Activated CD4-positive, alpha-beta T cell treated with anti-CD3 and anti-CD28 coated beads, Interleukin-2, amount 10 ng/mL, durations not matched to agents 24 days and 14 days (primary cell): ENCODE data around the gene HEPN1. TPM values are rescaled to one million over a fixed set of nuclear protein-coding genes. Genes with fewer than 3 reads are reported as not detected.

Experiments used
- DNase-seq: peaks from one replicate; pipeline ENCODE4 v3.0.0; 2022
- H3K27ac Mint-ChIP-seq: one replicate; pipeline ENCODE4 v1.8.0; 2022; ENCODE audit warnings: mild to moderate bottlenecking, mixed read lengths
- H3K27me3 Mint-ChIP-seq: one replicate; pipeline ENCODE4 v1.8.0; 2022; ENCODE audit warnings: mixed read lengths
- H3K36me3 Mint-ChIP-seq: one replicate; pipeline ENCODE4 v1.8.0; 2022; ENCODE audit warnings: low read depth, mild to moderate bottlenecking, mixed read lengths
- H3K4me1 Mint-ChIP-seq: one replicate; pipeline ENCODE4 v1.8.0; 2021; ENCODE audit warnings: mixed read lengths
- H3K4me3 Mint-ChIP-seq: one replicate; pipeline ENCODE4 v1.8.0; 2022; ENCODE audit warnings: mild to moderate bottlenecking, moderate library complexity, mixed read lengths
- H3K9me3 Mint-ChIP-seq: one replicate; pipeline ENCODE4 v1.8.0; 2021; ENCODE audit warnings: mixed read lengths
- intact Hi-C: fragments of 100-400 bp; cut with micrococcal nuclease; formaldehyde crosslinking; loops from one replicate; pipeline ENCODE4 v1.15.1; 2023
- total RNA-seq: library from RNA; stranded (reverse); gene quantifications from 2 replicates; pipeline ENCODE4 v1.2.3, GENCODE V29; 2022

HEPN1 gene
- total RNA-seq, 1 donor from 2014 or later: not detected

GRCh38 chr11:124930799-124931198, 11.7 kb downstream of the HEPN1 start:
- intact Hi-C loops: no loop called here
- peaks cover under 1% of the 10 kb centered on the region for H3K27me3 Mint-ChIP-seq
- peak overlapping the region; percentile 11 for H3K4me3 Mint-ChIP-seq
- DNase-seq: no peak
- no peaks in the 10 kb centered on the region for H3K9me3 Mint-ChIP-seq
- peaks cover 5% of the 10 kb centered on the region for H3K4me1 Mint-ChIP-seq
- H3K36me3 Mint-ChIP-seq: no peaks in the 10 kb centered on the region
- no peak overlapping the region for H3K27ac Mint-ChIP-seq

- H3K4me3 Mint-ChIP-seq: no peak overlapping the region
- peaks cover 13% of the 10 kb centered on the region for H3K27me3 Mint-ChIP-seq
- H3K36me3 Mint-ChIP-seq: no peaks in the 10 kb centered on the region
- peaks cover 5% of the 10 kb centered on the region for H3K4me1 Mint-ChIP-seq
- no peak for DNase-seq
- no peak overlapping the region for H3K27ac Mint-ChIP-seq
- intact Hi-C loops: no loop called here
- H3K9me3 Mint-ChIP-seq: no peaks in the 10 kb centered on the region
Observed at GRCh38 chr11:124934862-124935547, 16.0 kb downstream of the HEPN1 start.

- no peaks in the 10 kb centered on the region for H3K36me3 Mint-ChIP-seq
- peaks cover under 1% of the 10 kb centered on the region for H3K4me1 Mint-ChIP-seq
- H3K9me3 Mint-ChIP-seq: no peaks in the 10 kb centered on the region
- H3K27me3 Mint-ChIP-seq: peaks cover 13% of the 10 kb centered on the region
- H3K4me3 Mint-ChIP-seq: no peak within 1 kb of the TSS
- no peak for DNase-seq
- H3K27ac Mint-ChIP-seq: no peak within 1 kb of the TSS
- intact Hi-C loops: no loop called here
Observed at GRCh38 chr11:124935548-124936514, 16.8 kb downstream of the HEPN1 start, which contains the start of gene HEPACAM. Gene HEPACAM (minus strand): TSS chr11:124936047. CDS start chr11:124936006, 41 bp downstream.

- no peak for DNase-seq
- Mint-ChIP-seq H3K27me3 (peaks cover 13% of the 10 kb centered on the region), H3K9me3 (no peaks in the 10 kb centered on the region), H3K36me3 (no peaks in the 10 kb centered on the region), H3K4me3 (no peak overlapping the region), H3K27ac (no peak overlapping the region), H3K4me1 (no peaks in the 10 kb centered on the region)
- intact Hi-C loops: no loop called here
Observed at GRCh38 chr11:124937336-124937935, 18.4 kb downstream of the HEPN1 start.

- Mint-ChIP-seq H3K27ac (no peak overlapping the region), H3K4me3 (no peak overlapping the region), H3K4me1 (no peaks in the 10 kb centered on the region), H3K36me3 (no peaks in the 10 kb centered on the region), H3K9me3 (no peaks in the 10 kb centered on the region), H3K27me3 (peaks cover 13% of the 10 kb centered on the region)
- intact Hi-C loops: no loop called here
- no peak for DNase-seq
Observed at GRCh38 chr11:124938206-124938765, 19.2 kb downstream of the HEPN1 start.

- intact Hi-C loops: no loop called here
- Mint-ChIP-seq H3K27ac (no peak overlapping the region), H3K4me3 (no peak overlapping the region), H3K9me3 (no peaks in the 10 kb centered on the region), H3K27me3 (peaks cover 13% of the 10 kb centered on the region), H3K4me1 (peaks cover 2% of the 10 kb centered on the region), H3K36me3 (no peaks in the 10 kb centered on the region)
- no peak for DNase-seq
Observed at GRCh38 chr11:124938970-124939369, 19.9 kb downstream of the HEPN1 start.

GRCh38 chr11:124941703-124942102, 22.7 kb downstream of the HEPN1 start:
- Mint-ChIP-seq H3K4me1 (peaks cover 2% of the 10 kb centered on the region), H3K27me3 (peaks cover 9% of the 10 kb centered on the region), H3K4me3 (no peak overlapping the region), H3K36me3 (no peaks in the 10 kb centered on the region), H3K9me3 (no peaks in the 10 kb centered on the region), H3K27ac (no peak overlapping the region)
- intact Hi-C loops: no loop called here
- no peak for DNase-seq

GRCh38 chr11:124942466-124943253, 23.6 kb downstream of the HEPN1 start:
- Mint-ChIP-seq H3K27ac (no peak overlapping the region), H3K4me1 (peaks cover 2% of the 10 kb centered on the region), H3K36me3 (no peaks in the 10 kb centered on the region), H3K27me3 (peaks cover 5% of the 10 kb centered on the region), H3K9me3 (no peaks in the 10 kb centered on the region), H3K4me3 (no peak overlapping the region)
- DNase-seq: no peak
- intact Hi-C loops: no loop called here

GRCh38 chr11:124943254-124943616, 24.2 kb downstream of the HEPN1 start:
- Mint-ChIP-seq H3K4me1 (peaks cover 2% of the 10 kb centered on the region), H3K4me3 (no peak overlapping the region)
- intact Hi-C loops: no loop called here

GRCh38 chr11:124943741-124944140, 24.7 kb downstream of the HEPN1 start:
- DNase-seq: no peak
- Mint-ChIP-seq H3K36me3 (peaks cover 6% of the 10 kb centered on the region), H3K4me1 (peaks cover 2% of the 10 kb centered on the region), H3K27ac (no peak overlapping the region), H3K27me3 (peaks cover 4% of the 10 kb centered on the region), H3K4me3 (no peak overlapping the region), H3K9me3 (peaks cover 10% of the 10 kb centered on the region)
- intact Hi-C loops: no loop called here

More at GRCh38 chr11:124943254-124943616, 24.2 kb downstream of the HEPN1 start:
- H3K9me3 Mint-ChIP-seq: peaks cover 5% of the 10 kb centered on the region
- peaks cover 2% of the 10 kb centered on the region for H3K36me3 Mint-ChIP-seq
- peaks cover 4% of the 10 kb centered on the region for H3K27me3 Mint-ChIP-seq
- no peak for DNase-seq
- no peak overlapping the region for H3K27ac Mint-ChIP-seq

GRCh38 chr11:124944565-124944964, 25.5 kb downstream of the HEPN1 start:
- intact Hi-C loops: no loop called here
- H3K27me3 Mint-ChIP-seq: no peaks in the 10 kb centered on the region
- peaks cover 11% of the 10 kb centered on the region for H3K9me3 Mint-ChIP-seq
- no peak for DNase-seq
- peaks cover 2% of the 10 kb centered on the region for H3K4me1 Mint-ChIP-seq
- no peak overlapping the region for H3K27ac Mint-ChIP-seq
- peaks cover 6% of the 10 kb centered on the region for H3K36me3 Mint-ChIP-seq
- H3K4me3 Mint-ChIP-seq: no peak overlapping the region

GRCh38 chr11:124945826-124946225, 26.8 kb downstream of the HEPN1 start:
- Mint-ChIP-seq H3K4me1 (peaks cover 2% of the 10 kb centered on the region), H3K4me3 (no peak overlapping the region), H3K27ac (no peak overlapping the region), H3K9me3 (peaks cover 11% of the 10 kb centered on the region), H3K27me3 (no peaks in the 10 kb centered on the region), H3K36me3 (peaks cover 6% of the 10 kb centered on the region)
- intact Hi-C loops: no loop called here
- no peak for DNase-seq

- Mint-ChIP-seq H3K4me3 (no peak overlapping the region), H3K9me3 (peaks cover 11% of the 10 kb centered on the region)
Observed at GRCh38 chr11:124946735-124947141, 27.7 kb downstream of the HEPN1 start.

More at GRCh38 chr11:124946735-124947141, 27.7 kb downstream of the HEPN1 start:
- Mint-ChIP-seq H3K4me1 (peaks cover 2% of the 10 kb centered on the region), H3K27ac (no peak overlapping the region), H3K36me3 (peaks cover 6% of the 10 kb centered on the region), H3K27me3 (no peaks in the 10 kb centered on the region)
- intact Hi-C loops: no loop called here
- no peak for DNase-seq
